ENCODE results near the gene SRMS. TPM values are rescaled to one million over a fixed set of nuclear protein-coding genes. Genes with fewer than 3 reads are reported as not detected.

The SRMS gene
- total and polyA plus RNA-seq, 5 experiments from 2014 or later: not detected

- Mint-ChIP-seq H3K4me3 (no peak overlapping the region), H3K9me3 (peaks cover 0 to 10% (median 0%) of the 10 kb centered on the region in 9 donors), H3K27me3 (peaks cover 3 to 49% (median 19%) of the 10 kb centered on the region in 5 donors), H3K4me1 (peaks cover 0 to 4% (median 1%) of the 10 kb centered on the region in 4 donors), H3K27ac (no peak overlapping the region), H3K36me3 (no peaks in the 10 kb centered on the region)
- POLR2A ChIA-PET: interaction anchor here (1.3 kb wide), 1 partner anchor 28 kb away, joined by 5 read pairs; the partner anchor contains the start of gene PPDPF
- no peak for ATAC-seq
- DNase-seq: no peak
Measured at GRCh38 chr20:63492982-63493381, 54.6 kb downstream of the SRMS start.

- H3K36me3 Mint-ChIP-seq: no peaks in the 10 kb centered on the region
- peaks cover 0 to 4% (median 1%) of the 10 kb centered on the region in 4 donors for H3K4me1 Mint-ChIP-seq
- H3K27ac Mint-ChIP-seq: no peak overlapping the region
- ATAC-seq (no peak), DNase-seq (no peak)
- H3K9me3 Mint-ChIP-seq: peaks cover 0 to 10% (median 0%) of the 10 kb centered on the region in 9 donors
- no peak overlapping the region for H3K4me3 Mint-ChIP-seq
- POLR2A ChIA-PET: no interaction called here
- H3K27me3 Mint-ChIP-seq: peaks cover 2 to 47% (median 19%) of the 10 kb centered on the region in 5 donors
Measured at GRCh38 chr20:63492518-63492917, 55.0 kb downstream of the SRMS start.

GRCh38 chr20:63491635-63492230, 55.8 kb downstream of the SRMS start:
- Mint-ChIP-seq H3K4me3 (no peak overlapping the region), H3K27ac (peak overlapping the region in 1 of 10 donors; percentile 4), H3K9me3 (peaks cover 0 to 10% (median 0%) of the 10 kb centered on the region in 9 donors), H3K36me3 (no peaks in the 10 kb centered on the region), H3K27me3 (peaks cover 1 to 45% (median 15%) of the 10 kb centered on the region in 5 donors), H3K4me1 (peaks cover 0 to 2% (median 1%) of the 10 kb centered on the region in 4 donors)
- ATAC-seq: no peak
- no peak for DNase-seq
- POLR2A ChIA-PET: no interaction called here

- H3K27me3 Mint-ChIP-seq: peaks cover 0 to 49% (median 14%) of the 10 kb centered on the region in 5 donors
- no peak overlapping the region for H3K27ac Mint-ChIP-seq
- no peaks in the 10 kb centered on the region for H3K36me3 Mint-ChIP-seq
- peaks cover 0 to under 1% (median 0%) of the 10 kb centered on the region in 4 donors for H3K4me1 Mint-ChIP-seq
- H3K4me3 Mint-ChIP-seq: no peak overlapping the region
- POLR2A ChIA-PET: no interaction called here
- DNase-seq (no peak), ATAC-seq (no peak)
- peaks cover 0 to 10% (median 0%) of the 10 kb centered on the region in 9 donors for H3K9me3 Mint-ChIP-seq
Measured at GRCh38 chr20:63491078-63491477, 56.5 kb downstream of the SRMS start.

Other genes with a start within 250 kb of the SRMS start
- gene CHRNA4, start 186.4 kb downstream of the SRMS start, total RNA-seq: not detected
- not detected for gene CHRNA4, start 186.4 kb downstream of the SRMS start, polyA plus RNA-seq
- gene KCNQ2, start 75.1 kb downstream of the SRMS start, total RNA-seq: under 1 TPM; 0.30 to 0.49 TPM
- gene KCNQ2, start 75.1 kb downstream of the SRMS start, polyA plus RNA-seq: not detected
- under 1 TPM; 0.16 to 0.18 TPM for gene EEF1A2, start 48.7 kb downstream of the SRMS start, total RNA-seq
- not detected for gene EEF1A2, start 48.7 kb downstream of the SRMS start, polyA plus RNA-seq
- 100 to 1,000 TPM; 225 to 229 TPM for gene PPDPF, start 27.0 kb downstream of the SRMS start, total RNA-seq
- 10 to 100 TPM; 47.4 to 93.1 (median 78.1) TPM for gene PPDPF, start 27.0 kb downstream of the SRMS start, polyA plus RNA-seq
- under 1 TPM; 0.16 to 0.29 TPM for gene PTK6, start 10.4 kb downstream of the SRMS start, total RNA-seq
- under 1 TPM; 0.09 to 0.44 (median 0.15) TPM for gene PTK6, start 10.4 kb downstream of the SRMS start, polyA plus RNA-seq
- under 1 TPM; 0.13 to 0.36 TPM for gene FNDC11, start 6.4 kb upstream of the SRMS start, total RNA-seq
- under 1 TPM in 1 of 3 donors, not detected in 2; 0.25 TPM for gene FNDC11, start 6.4 kb upstream of the SRMS start, polyA plus RNA-seq
- gene HELZ2, start 26.5 kb upstream of the SRMS start, total RNA-seq: 10 to 100 TPM; 22.7 to 24.4 TPM
- 1 to 10 TPM; 3.1 to 4.6 (median 4.1) TPM for gene HELZ2, start 26.5 kb upstream of the SRMS start, polyA plus RNA-seq
- 10 to 100 TPM; 26.1 to 26.6 TPM for gene GMEB2, start 79.4 kb upstream of the SRMS start, total RNA-seq
- gene GMEB2, start 79.4 kb upstream of the SRMS start, polyA plus RNA-seq: 10 to 100 TPM in 1 of 3 donors, 1 to 10 TPM in 2; 6.2 to 16.3 (median 6.8) TPM
- 100 to 1,000 TPM in 1 of 2 experiments, 10 to 100 TPM in 1; 94.3 to 102 TPM for gene STMN3, start 105.7 kb upstream of the SRMS start, total RNA-seq
- gene STMN3, start 105.7 kb upstream of the SRMS start, polyA plus RNA-seq: 10 to 100 TPM; 21.6 to 35.4 (median 34.0) TPM
- gene RTEL1, start 110.6 kb upstream of the SRMS start, total RNA-seq: 10 to 100 TPM; 23.6 to 25.5 TPM
- 1 to 10 TPM; 3.2 to 6.8 (median 4.4) TPM for gene RTEL1, start 110.6 kb upstream of the SRMS start, polyA plus RNA-seq
- gene TNFRSF6B, start 148.9 kb upstream of the SRMS start, total RNA-seq: 1 to 10 TPM in 1 of 2 experiments, under 1 TPM in 1; 0.96 to 1.1 TPM
- under 1 TPM in 2 of 3 donors, not detected in 1; 0.22 to 0.84 TPM for gene TNFRSF6B, start 148.9 kb upstream of the SRMS start, polyA plus RNA-seq
- gene ARFRP1, start 160.2 kb upstream of the SRMS start, total RNA-seq: 100 to 1,000 TPM; 106 to 108 TPM
- gene ARFRP1, start 160.2 kb upstream of the SRMS start, polyA plus RNA-seq: 10 to 100 TPM; 60.1 to 92.1 (median 80.9) TPM
- 10 to 100 TPM; 52.6 to 53.9 TPM for gene ZGPAT, start 160.3 kb upstream of the SRMS start, total RNA-seq
- 10 to 100 TPM; 42.3 to 73.8 (median 47.1) TPM for gene ZGPAT, start 160.3 kb upstream of the SRMS start, polyA plus RNA-seq
- 100 to 1,000 TPM in 1 of 2 experiments, 10 to 100 TPM in 1; 95.0 to 104 TPM for gene LIME1, start 188.9 kb upstream of the SRMS start, total RNA-seq
- 100 to 1,000 TPM; 255 to 292 (median 282) TPM for gene LIME1, start 188.9 kb upstream of the SRMS start, polyA plus RNA-seq
- gene SLC2A4RG, start 192.0 kb upstream of the SRMS start, total RNA-seq: 100 to 1,000 TPM; 124 to 134 TPM
- gene SLC2A4RG, start 192.0 kb upstream of the SRMS start, polyA plus RNA-seq: 1 to 10 TPM; 3.8 to 4.8 (median 4.7) TPM

Data from naive thymus-derived CD8-positive, alpha-beta T cell (primary cell).